Peyer's patch (tissue), 4 donors: ENCODE data around the gene MFN1.

Experiments used
- POLR2A ChIP-seq, 2 donors: fragments of 450-650 bp; IDR thresholded peaks; one replicate each; pipeline ENCODE4 v1.5.1; 2017; ENCODE audit warnings: antibody characterized with exemption in 2 of 2, mild to moderate bottlenecking in 2 of 2, moderate library complexity in 2 of 2
- TF ChIP-seq, protein P1 (sequence below), 6 experiments: fragments of 450-650 bp in 4 of 6; fragments of 200-600 bp in 2 of 6; sonication (generic) in 1 of 6; IDR thresholded peaks; one replicate each; pipeline ENCODE4 v1.5.1; 2017 to 2019; ENCODE audit warnings: antibody characterized with exemption in 6 of 6, mild to moderate bottlenecking in 3 of 6, moderate library complexity in 1 of 6

DNA sequence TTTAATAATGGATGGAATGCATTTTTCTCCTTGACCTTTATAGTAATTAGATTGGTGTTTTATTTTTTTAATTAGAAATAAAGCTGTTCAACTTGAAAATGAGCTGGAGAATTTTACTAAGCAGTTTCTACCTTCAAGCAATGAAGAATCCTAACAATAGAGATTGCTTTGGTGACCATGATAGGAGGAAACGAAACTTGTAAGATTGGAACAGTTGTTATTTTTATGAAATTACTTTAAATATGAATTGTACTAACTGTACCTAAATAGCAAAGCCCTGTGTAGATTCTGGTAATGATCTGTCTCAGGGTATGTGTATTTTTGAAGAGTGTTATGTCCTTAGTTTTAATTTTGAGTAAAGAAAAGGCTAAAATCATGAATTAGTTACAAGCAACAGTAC, 44.4 kb downstream of the MFN1 start:
- TF ChIP-seq, protein P1, sequence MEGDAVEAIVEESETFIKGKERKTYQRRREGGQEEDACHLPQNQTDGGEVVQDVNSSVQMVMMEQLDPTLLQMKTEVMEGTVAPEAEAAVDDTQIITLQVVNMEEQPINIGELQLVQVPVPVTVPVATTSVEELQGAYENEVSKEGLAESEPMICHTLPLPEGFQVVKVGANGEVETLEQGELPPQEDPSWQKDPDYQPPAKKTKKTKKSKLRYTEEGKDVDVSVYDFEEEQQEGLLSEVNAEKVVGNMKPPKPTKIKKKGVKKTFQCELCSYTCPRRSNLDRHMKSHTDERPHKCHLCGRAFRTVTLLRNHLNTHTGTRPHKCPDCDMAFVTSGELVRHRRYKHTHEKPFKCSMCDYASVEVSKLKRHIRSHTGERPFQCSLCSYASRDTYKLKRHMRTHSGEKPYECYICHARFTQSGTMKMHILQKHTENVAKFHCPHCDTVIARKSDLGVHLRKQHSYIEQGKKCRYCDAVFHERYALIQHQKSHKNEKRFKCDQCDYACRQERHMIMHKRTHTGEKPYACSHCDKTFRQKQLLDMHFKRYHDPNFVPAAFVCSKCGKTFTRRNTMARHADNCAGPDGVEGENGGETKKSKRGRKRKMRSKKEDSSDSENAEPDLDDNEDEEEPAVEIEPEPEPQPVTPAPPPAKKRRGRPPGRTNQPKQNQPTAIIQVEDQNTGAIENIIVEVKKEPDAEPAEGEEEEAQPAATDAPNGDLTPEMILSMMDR (IDR thresholded peaks at IDR 0.05): no peak
- no peak for TF ChIP-seq POLR2A (IDR thresholded peaks at IDR 0.05)
